AG04450 (cell line): ENCODE data around the gene OR2T11. TPM values are rescaled to one million over a fixed set of nuclear protein-coding genes. Genes with fewer than 3 reads are reported as not detected.
"Not testable (repeated sequence)": the region's sequence is repeated elsewhere in the genome, so short reads cannot be mapped to it uniquely, and the experiment has no call there.

Experiments used
- CTCF ChIA-PET: fragments of 300-600, 350-600 bp; formaldehyde crosslinking; extraction: SDS; loops from one replicate; lab custom pipeline; 2022; ENCODE audit warnings: antibody characterized with exemption, inconsistent platforms; lab: Charles Lee
- POLR2A ChIA-PET: fragments of 350-600 bp; formaldehyde crosslinking; extraction: SDS; loops from one replicate; lab custom pipeline; 2021; ENCODE audit warnings: antibody characterized with exemption, inconsistent platforms; lab: Yijun Ruan, JAX
- DNase-seq: peaks from one replicate; pipeline ENCODE4 v3.0.0-alpha.2; 2011; ENCODE audit warnings: low read depth, low spot score
- H3K27ac ChIP-seq: one replicate; pipeline ENCODE4 v1.5.1; 2012; ENCODE audit warnings: low read depth, low read length, control low read depth
- H3K27me3 ChIP-seq: one replicate; pipeline ENCODE4 v1.6.0; 2012; ENCODE audit warnings: low read length; ENCODE audit not compliant: control insufficient read depth, insufficient read depth
- H3K4me3 ChIP-seq: 2 replicates; pipeline ENCODE4 v1.5.1; 2011; ENCODE audit warnings: mild to moderate bottlenecking, low read depth, low read length, control low read depth
- H3K9me3 ChIP-seq: 2 replicates; pipeline ENCODE4 v1.5.1; 2012; ENCODE audit warnings: low read length; ENCODE audit not compliant: control insufficient read depth, insufficient read depth
- CTCF ChIP-seq: IDR thresholded peaks from 2 replicates; pipeline ENCODE4 v1.5.1; 2011; ENCODE audit warnings: low read depth, low read length, control low read depth, inconsistent platforms
- polyA minus RNA-seq: library from RNA; depleted of rRNA, polyadenylated mRNA; stranded (reverse); fragments of >200 nt; gene quantifications from 2 replicates; pipeline ENCODE4 v1.2.3, GENCODE V29; 2011; rRNA and poly(A)+ RNA removed
- polyA plus RNA-seq: library from polyadenylated mRNA; depleted of rRNA; stranded (reverse); fragments of >200 nt; gene quantifications from 2 replicates; pipeline ENCODE4 v1.2.3, GENCODE V29; 2011; rRNA removed

Gene OR2T11
- polyA plus RNA-seq: not detected in 2 replicates
- polyA minus RNA-seq: not detected in 2 replicates

GRCh38 chr1:248634991-248635390 lies at the start of gene OR2T11:
Gene OR2T11, minus strand, starts transcription at chr1:248635091. Its CDS starts 7,963 bp downstream, at chr1:248627128.
- DNase-seq, H3K9me3 ChIP-seq, H3K27me3 ChIP-seq, CTCF ChIA-PET, H3K27ac ChIP-seq, POLR2A ChIA-PET, H3K4me3 ChIP-seq: not testable (repeated sequence)

- Histone ChIP-seq H3K27me3 (no peaks in the 10 kb centered on the region), H3K4me3 (no peak overlapping the region), H3K9me3 (peaks cover 11% of the 10 kb centered on the region), H3K27ac (no peak overlapping the region)
- no peak for TF ChIP-seq CTCF
- DNase-seq: no peak
- ChIA-PET CTCF (no interaction called here), POLR2A (no interaction called here)
Measured at GRCh38 chr1:248681651-248682050, 46.8 kb upstream of the OR2T11 start.

- no peak for DNase-seq
- no peak for TF ChIP-seq CTCF
- H3K4me3 ChIP-seq: no peak overlapping the region
- no peaks in the 10 kb centered on the region for H3K27me3 ChIP-seq
- H3K9me3 ChIP-seq: peaks cover 11% of the 10 kb centered on the region
- ChIA-PET CTCF (no interaction called here), POLR2A (no interaction called here)
- no peak overlapping the region for H3K27ac ChIP-seq
Measured at GRCh38 chr1:248670003-248670402, 35.1 kb upstream of the OR2T11 start.

GRCh38 chr1:248663453-248664328 lies 28.8 kb upstream of the OR2T11 start:
- H3K27me3 ChIP-seq, H3K27ac ChIP-seq, DNase-seq, H3K4me3 ChIP-seq, POLR2A ChIA-PET, H3K9me3 ChIP-seq, CTCF ChIA-PET: not testable (repeated sequence)

- DNase-seq, H3K27me3 ChIP-seq, H3K4me3 ChIP-seq, POLR2A ChIA-PET, CTCF ChIA-PET, H3K27ac ChIP-seq: not testable (repeated sequence)
- H3K9me3 ChIP-seq: peaks cover 11% of the 10 kb centered on the region
Measured at GRCh38 chr1:248656797-248657196, 21.9 kb upstream of the OR2T11 start.

- H3K4me3 ChIP-seq, CTCF ChIA-PET, POLR2A ChIA-PET, DNase-seq, H3K27me3 ChIP-seq, H3K27ac ChIP-seq: not testable (repeated sequence)
- peaks cover 11% of the 10 kb centered on the region for H3K9me3 ChIP-seq
Measured at GRCh38 chr1:248655354-248655753, 20.5 kb upstream of the OR2T11 start, which contains the start of gene OR2T27. Gene OR2T27, minus strand, starts transcription at chr1:248655528. Its CDS starts 4,644 bp downstream, at chr1:248650884.

GRCh38 chr1:248648770-248649536 lies 14.1 kb upstream of the OR2T11 start:
- H3K27ac ChIP-seq, CTCF ChIA-PET, DNase-seq, POLR2A ChIA-PET, H3K27me3 ChIP-seq, H3K9me3 ChIP-seq, H3K4me3 ChIP-seq: not testable (repeated sequence)

GRCh38 chr1:248645178-248645577 lies 10.3 kb upstream of the OR2T11 start, which contains the start of gene OR2T35:
Gene OR2T35, minus strand, starts transcription at chr1:248645278. Its CDS starts 6,020 bp downstream, at chr1:248639258.
- H3K27me3 ChIP-seq, POLR2A ChIA-PET, H3K27ac ChIP-seq, H3K9me3 ChIP-seq, DNase-seq, CTCF ChIA-PET, H3K4me3 ChIP-seq: not testable (repeated sequence)

GRCh38 chr1:248642971-248643651 lies 8.2 kb upstream of the OR2T11 start:
- H3K4me3 ChIP-seq, POLR2A ChIA-PET, CTCF ChIA-PET, DNase-seq, H3K27ac ChIP-seq, H3K9me3 ChIP-seq, H3K27me3 ChIP-seq: not testable (repeated sequence)
